HEK293 (cell line): ENCODE results near the gene NKPD1.
A peak's percentile ranks its signal among the peaks of the same experiment; 100 is the strongest.

Experiments used
- GFI1B ChIP-seq: fragments of 450-650 bp; formaldehyde crosslinking; IDR thresholded peaks from 2 replicates; pipeline ENCODE4 v1.5.1; 2016; ENCODE audit warnings: missing biosample characterization, missing genetic modification characterization
- KLF7 ChIP-seq: fragments of 450-650 bp; formaldehyde crosslinking; IDR thresholded peaks from 2 replicates; pipeline ENCODE4 v1.5.1; 2016; ENCODE audit warnings: missing biosample characterization, missing genetic modification characterization, borderline replicate concordance
- KLF8 ChIP-seq: fragments of 450-650 bp; formaldehyde crosslinking; IDR thresholded peaks from 2 replicates; pipeline ENCODE4 v1.5.1; 2016; ENCODE audit warnings: missing biosample characterization, missing genetic modification characterization
- MZF1 ChIP-seq: fragments of 450-650 bp; formaldehyde crosslinking; IDR thresholded peaks from 2 replicates; pipeline ENCODE4 v1.5.1; 2017; ENCODE audit warnings: missing biosample characterization, missing genetic modification characterization, borderline replicate concordance
- PRDM1 ChIP-seq: fragments of 450-650 bp; formaldehyde crosslinking; IDR thresholded peaks from 2 replicates; pipeline ENCODE4; 2016; ENCODE audit warnings: missing biosample characterization, missing genetic modification characterization
- SETDB1 ChIP-seq: IDR thresholded peaks from one replicate; pipeline ENCODE4 v1.6.1; 2017; ENCODE audit warnings: mild to moderate bottlenecking, low read length, moderate library complexity, mixed read lengths; ENCODE audit not compliant: insufficient read length
- TCF7L2 ChIP-seq: IDR thresholded peaks from 2 replicates; pipeline ENCODE4 v1.6.1; 2011; ENCODE audit warnings: low read depth, mild to moderate bottlenecking, inconsistent platforms, low read length, moderate library complexity, borderline replicate concordance
- WT1 ChIP-seq: fragments of 450-650 bp; formaldehyde crosslinking; IDR thresholded peaks from 2 replicates; pipeline ENCODE4 v1.5.1; 2016; ENCODE audit warnings: missing biosample characterization, missing genetic modification characterization
- YY1 ChIP-seq: fragments of 450-650 bp; formaldehyde crosslinking; IDR thresholded peaks from 2 replicates; pipeline ENCODE4 v1.5.1; 2018; ENCODE audit warnings: missing biosample characterization, missing genetic modification characterization
- YY2 ChIP-seq: fragments of 450-650 bp; formaldehyde crosslinking; IDR thresholded peaks from 2 replicates; pipeline ENCODE4 v1.5.1; 2016; ENCODE audit warnings: missing biosample characterization, missing genetic modification characterization
- ZBTB20 ChIP-seq: fragments of 450-650 bp; formaldehyde crosslinking; IDR thresholded peaks from 2 replicates; pipeline ENCODE4 v1.5.1; 2016; ENCODE audit warnings: missing biosample characterization, missing genetic modification characterization
- ZBTB48 ChIP-seq: fragments of 450-650 bp; formaldehyde crosslinking; IDR thresholded peaks from 2 replicates; pipeline ENCODE4 v1.5.1; 2016; ENCODE audit warnings: missing biosample characterization, missing genetic modification characterization
- ZBTB8A ChIP-seq: fragments of 450-650 bp; formaldehyde crosslinking; IDR thresholded peaks from 2 replicates; pipeline ENCODE4 v1.5.1; 2016; ENCODE audit warnings: missing biosample characterization, missing genetic modification characterization
- ZFHX2 ChIP-seq: fragments of 450-650 bp; formaldehyde crosslinking; conservative IDR thresholded peaks from 2 replicates; pipeline ENCODE4 v1.5.1; 2016; ENCODE audit warnings: missing biosample characterization, missing genetic modification characterization
- ZNF2 ChIP-seq: fragments of 450-650 bp; formaldehyde crosslinking; IDR thresholded peaks from 2 replicates; pipeline ENCODE4 v1.5.1; 2016; ENCODE audit warnings: missing biosample characterization, missing genetic modification characterization
- ZNF23 ChIP-seq: fragments of 450-650 bp; formaldehyde crosslinking; IDR thresholded peaks from 2 replicates; pipeline ENCODE4 v1.5.1; 2016; ENCODE audit warnings: missing biosample characterization, missing genetic modification characterization, borderline replicate concordance
- ZNF24 ChIP-seq: fragments of 450-650 bp; formaldehyde crosslinking; IDR thresholded peaks from 2 replicates; pipeline ENCODE4 v1.5.1; 2016; ENCODE audit warnings: missing biosample characterization, missing genetic modification characterization
- ZNF274 ChIP-seq, 2 experiments: fragments of 200-500 bp in 1 of 2; fragments of 450-650 bp in 1 of 2; sonication (Bioruptor generic) in 1 of 2; formaldehyde crosslinking in 1 of 2; IDR thresholded peaks; 2 replicates each; pipeline versions ENCODE4 v1.5.1 to v1.6.1; 2014 to 2016; ENCODE audit warnings: borderline replicate concordance in 1 of 2, inconsistent platforms in 1 of 2, low read length in 1 of 2, missing biosample characterization in 1 of 2, missing genetic modification characterization in 1 of 2
- ZNF311 ChIP-seq: fragments of 450-650 bp; formaldehyde crosslinking; IDR thresholded peaks from 2 replicates; pipeline ENCODE4 v1.5.1; 2017; ENCODE audit warnings: missing biosample characterization, missing genetic modification characterization, borderline replicate concordance
- ZNF354C ChIP-seq: fragments of 450-650 bp; formaldehyde crosslinking; IDR thresholded peaks from 2 replicates; pipeline ENCODE4 v1.5.1; 2016; ENCODE audit warnings: missing biosample characterization, missing genetic modification characterization, low read depth, borderline replicate concordance
- ZNF394 ChIP-seq: fragments of 450-650 bp; formaldehyde crosslinking; IDR thresholded peaks from 2 replicates; pipeline ENCODE4 v1.5.1; 2016; ENCODE audit warnings: missing biosample characterization, missing genetic modification characterization, mild to moderate bottlenecking, moderate library complexity, borderline replicate concordance
- ZNF404 ChIP-seq: fragments of 450-650 bp; formaldehyde crosslinking; IDR thresholded peaks from 2 replicates; pipeline ENCODE4 v1.5.1; 2017; ENCODE audit warnings: missing biosample characterization, missing genetic modification characterization
- ZNF501 ChIP-seq: fragments of 450-650 bp; formaldehyde crosslinking; IDR thresholded peaks from 2 replicates; pipeline ENCODE4 v1.5.1; 2016; ENCODE audit warnings: missing biosample characterization, missing genetic modification characterization
- ZNF521 ChIP-seq: fragments of 450-650 bp; formaldehyde crosslinking; IDR thresholded peaks from 2 replicates; pipeline ENCODE4 v1.5.1; 2017; ENCODE audit warnings: missing biosample characterization, mild to moderate bottlenecking, missing genetic modification characterization
- ZNF548 ChIP-seq: fragments of 450-650 bp; formaldehyde crosslinking; IDR thresholded peaks from 2 replicates; pipeline ENCODE4 v1.5.1; 2016; ENCODE audit warnings: missing biosample characterization, missing genetic modification characterization
- ZNF561 ChIP-seq: fragments of 450-650 bp; IDR thresholded peaks from 2 replicates; pipeline ENCODE4 v1.5.1; 2018; ENCODE audit warnings: missing biosample characterization, missing genetic modification characterization, borderline replicate concordance
- ZNF600 ChIP-seq: fragments of 450-650 bp; formaldehyde crosslinking; IDR thresholded peaks from 2 replicates; pipeline ENCODE4 v1.5.1; 2016; ENCODE audit warnings: missing biosample characterization, missing genetic modification characterization
- ZNF621 ChIP-seq: fragments of 450-650 bp; formaldehyde crosslinking; IDR thresholded peaks from 2 replicates; pipeline ENCODE4 v1.5.1; 2017; ENCODE audit warnings: missing biosample characterization, missing genetic modification characterization
- ZNF629 ChIP-seq: fragments of 450-650 bp; formaldehyde crosslinking; IDR thresholded peaks from 2 replicates; pipeline ENCODE4 v1.5.1; 2017; ENCODE audit warnings: missing biosample characterization, missing genetic modification characterization
- ZNF701 ChIP-seq: fragments of 450-650 bp; formaldehyde crosslinking; IDR thresholded peaks from 2 replicates; pipeline ENCODE4 v1.5.1; 2016; ENCODE audit warnings: missing biosample characterization, missing genetic modification characterization
- ZNF785 ChIP-seq: fragments of 450-650 bp; formaldehyde crosslinking; IDR thresholded peaks from 2 replicates; pipeline ENCODE4 v1.5.1; 2016; ENCODE audit warnings: missing biosample characterization, missing genetic modification characterization
- TF ChIP-seq, protein P1 (sequence below): fragments of 450-650 bp; IDR thresholded peaks from 2 replicates; pipeline ENCODE4 v1.5.1; 2018; ENCODE audit warnings: missing biosample characterization, mild to moderate bottlenecking, missing genetic modification characterization
- TF ChIP-seq, protein P2 (sequence below): fragments of 450-650 bp; formaldehyde crosslinking; IDR thresholded peaks from 2 replicates; pipeline ENCODE4 v1.5.1; 2016; ENCODE audit warnings: missing biosample characterization, missing genetic modification characterization
- TF ChIP-seq, protein P3 (sequence below): fragments of 450-650 bp; formaldehyde crosslinking; IDR thresholded peaks from 2 replicates; pipeline ENCODE4 v1.5.1; 2016; ENCODE audit warnings: missing biosample characterization, missing genetic modification characterization
- TF ChIP-seq, protein P4 (sequence below): fragments of 450-650 bp; formaldehyde crosslinking; IDR thresholded peaks from 2 replicates; pipeline ENCODE4 v1.5.1; 2017; ENCODE audit warnings: missing biosample characterization, missing genetic modification characterization

Gene NKPD1

DNA sequence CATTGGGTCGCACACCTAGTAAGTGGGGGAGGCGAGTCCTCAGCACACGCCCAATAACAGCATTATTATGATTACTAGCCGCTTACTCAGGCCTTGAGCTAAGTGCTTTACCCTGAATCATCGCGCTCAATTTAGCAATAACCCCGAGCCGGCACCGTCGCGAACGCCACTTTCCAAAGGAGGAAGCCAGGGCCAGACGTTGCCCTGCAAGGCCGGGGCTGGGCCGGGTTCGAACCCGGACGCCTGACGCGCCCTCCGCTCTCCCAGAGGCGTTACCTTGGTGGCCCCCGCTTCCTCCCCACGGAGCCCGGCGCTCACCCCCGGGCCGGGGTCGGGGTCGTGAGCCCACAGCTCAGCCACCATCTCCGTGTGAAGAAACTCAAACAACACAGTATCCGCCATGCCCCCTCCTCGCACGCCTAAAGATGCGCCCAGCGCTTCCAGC, 17.1 kb upstream of the NKPD1 start, which contains the start of gene TRAPPC6A (continued):
- TF ChIP-seq KLF8 (tag by site-specific recombination) (peak; percentile 44; the same call in 1 of the 2 replicates), ZNF404 (tag by site-specific recombination) (no peak), ZNF621 (no peak), YY2 (tag by site-specific recombination) (peak; percentile 94), ZBTB48 (tag by site-specific recombination) (no peak), ZNF548 (tag by site-specific recombination) (no peak), ZNF394 (tag by site-specific recombination) (peak; percentile 13; the same call in 1 of the 2 replicates), ZNF274 (IDR thresholded peaks at IDR 0.05; ENCODE audit: low read length) (no peak), ZNF274 (tag by site-specific recombination; IDR thresholded peaks at IDR 0.05; ENCODE audit: borderline replicate concordance) (no peak), ZNF501 (tag by site-specific recombination) (no peak), ZNF629 (0 out of 2 replicates have a peak, but pooled peaks have one; percentile 52), TCF7L2 (no peak), ZNF2 (tag by site-specific recombination) (peak; percentile 20; the same call in 1 of the 2 replicates), ZNF561 (tag by site-specific recombination) (0 out of 2 replicates have a peak, but pooled peaks have one; percentile 48), ZNF23 (tag by site-specific recombination) (no peak), ZNF521 (tag by site-specific recombination) (no peak), PRDM1 (tag by site-specific recombination) (0 out of 2 replicates have a peak, but pooled peaks have one; percentile 6), ZNF785 (tag by site-specific recombination) (no peak), ZNF24 (tag by site-specific recombination) (peak; percentile 61; the same call in 1 of the 2 replicates), ZNF701 (tag by site-specific recombination) (no peak), ZNF600 (tag by site-specific recombination) (peak; percentile 69), KLF7 (0 out of 2 replicates have a peak, but pooled peaks have one; percentile 42), WT1 (tag by site-specific recombination) (no peak), SETDB1 (no peak), ZNF354C (tag by site-specific recombination) (no peak), GFI1B (tag by site-specific recombination) (no peak), ZBTB8A (0 out of 2 replicates have a peak, but pooled peaks have one; percentile 42), MZF1 (tag by site-specific recombination) (no peak), YY1 (peak; percentile 64; the same call in 1 of the 2 replicates), ZBTB20 (peak; percentile 83), ZFHX2 (no peak), ZNF311 (tag by site-specific recombination) (no peak)
- TF ChIP-seq, protein P1, sequence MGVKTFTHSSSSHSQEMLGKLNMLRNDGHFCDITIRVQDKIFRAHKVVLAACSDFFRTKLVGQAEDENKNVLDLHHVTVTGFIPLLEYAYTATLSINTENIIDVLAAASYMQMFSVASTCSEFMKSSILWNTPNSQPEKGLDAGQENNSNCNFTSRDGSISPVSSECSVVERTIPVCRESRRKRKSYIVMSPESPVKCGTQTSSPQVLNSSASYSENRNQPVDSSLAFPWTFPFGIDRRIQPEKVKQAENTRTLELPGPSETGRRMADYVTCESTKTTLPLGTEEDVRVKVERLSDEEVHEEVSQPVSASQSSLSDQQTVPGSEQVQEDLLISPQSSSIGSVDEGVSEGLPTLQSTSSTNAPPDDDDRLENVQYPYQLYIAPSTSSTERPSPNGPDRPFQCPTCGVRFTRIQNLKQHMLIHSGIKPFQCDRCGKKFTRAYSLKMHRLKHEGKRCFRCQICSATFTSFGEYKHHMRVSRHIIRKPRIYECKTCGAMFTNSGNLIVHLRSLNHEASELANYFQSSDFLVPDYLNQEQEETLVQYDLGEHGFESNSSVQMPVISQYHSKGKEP (tag by site-specific recombination), result no peak
- TF ChIP-seq, protein P2, sequence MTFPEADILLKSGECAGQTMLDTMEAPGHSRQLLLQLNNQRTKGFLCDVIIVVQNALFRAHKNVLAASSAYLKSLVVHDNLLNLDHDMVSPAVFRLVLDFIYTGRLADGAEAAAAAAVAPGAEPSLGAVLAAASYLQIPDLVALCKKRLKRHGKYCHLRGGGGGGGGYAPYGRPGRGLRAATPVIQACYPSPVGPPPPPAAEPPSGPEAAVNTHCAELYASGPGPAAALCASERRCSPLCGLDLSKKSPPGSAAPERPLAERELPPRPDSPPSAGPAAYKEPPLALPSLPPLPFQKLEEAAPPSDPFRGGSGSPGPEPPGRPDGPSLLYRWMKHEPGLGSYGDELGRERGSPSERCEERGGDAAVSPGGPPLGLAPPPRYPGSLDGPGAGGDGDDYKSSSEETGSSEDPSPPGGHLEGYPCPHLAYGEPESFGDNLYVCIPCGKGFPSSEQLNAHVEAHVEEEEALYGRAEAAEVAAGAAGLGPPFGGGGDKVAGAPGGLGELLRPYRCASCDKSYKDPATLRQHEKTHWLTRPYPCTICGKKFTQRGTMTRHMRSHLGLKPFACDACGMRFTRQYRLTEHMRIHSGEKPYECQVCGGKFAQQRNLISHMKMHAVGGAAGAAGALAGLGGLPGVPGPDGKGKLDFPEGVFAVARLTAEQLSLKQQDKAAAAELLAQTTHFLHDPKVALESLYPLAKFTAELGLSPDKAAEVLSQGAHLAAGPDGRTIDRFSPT (tag by site-specific recombination), result no peak
- TF ChIP-seq, protein P3, sequence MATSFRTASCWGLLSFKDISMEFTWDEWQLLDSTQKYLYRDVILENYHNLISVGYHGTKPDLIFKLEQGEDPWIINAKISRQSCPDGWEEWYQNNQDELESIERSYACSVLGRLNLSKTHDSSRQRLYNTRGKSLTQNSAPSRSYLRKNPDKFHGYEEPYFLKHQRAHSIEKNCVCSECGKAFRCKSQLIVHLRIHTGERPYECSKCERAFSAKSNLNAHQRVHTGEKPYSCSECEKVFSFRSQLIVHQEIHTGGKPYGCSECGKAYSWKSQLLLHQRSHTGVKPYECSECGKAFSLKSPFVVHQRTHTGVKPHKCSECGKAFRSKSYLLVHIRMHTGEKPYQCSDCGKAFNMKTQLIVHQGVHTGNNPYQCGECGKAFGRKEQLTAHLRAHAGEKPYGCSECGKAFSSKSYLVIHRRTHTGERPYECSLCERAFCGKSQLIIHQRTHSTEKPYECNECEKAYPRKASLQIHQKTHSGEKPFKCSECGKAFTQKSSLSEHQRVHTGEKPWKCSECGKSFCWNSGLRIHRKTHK (tag by site-specific recombination), result no peak
- TF ChIP-seq, protein P4, sequence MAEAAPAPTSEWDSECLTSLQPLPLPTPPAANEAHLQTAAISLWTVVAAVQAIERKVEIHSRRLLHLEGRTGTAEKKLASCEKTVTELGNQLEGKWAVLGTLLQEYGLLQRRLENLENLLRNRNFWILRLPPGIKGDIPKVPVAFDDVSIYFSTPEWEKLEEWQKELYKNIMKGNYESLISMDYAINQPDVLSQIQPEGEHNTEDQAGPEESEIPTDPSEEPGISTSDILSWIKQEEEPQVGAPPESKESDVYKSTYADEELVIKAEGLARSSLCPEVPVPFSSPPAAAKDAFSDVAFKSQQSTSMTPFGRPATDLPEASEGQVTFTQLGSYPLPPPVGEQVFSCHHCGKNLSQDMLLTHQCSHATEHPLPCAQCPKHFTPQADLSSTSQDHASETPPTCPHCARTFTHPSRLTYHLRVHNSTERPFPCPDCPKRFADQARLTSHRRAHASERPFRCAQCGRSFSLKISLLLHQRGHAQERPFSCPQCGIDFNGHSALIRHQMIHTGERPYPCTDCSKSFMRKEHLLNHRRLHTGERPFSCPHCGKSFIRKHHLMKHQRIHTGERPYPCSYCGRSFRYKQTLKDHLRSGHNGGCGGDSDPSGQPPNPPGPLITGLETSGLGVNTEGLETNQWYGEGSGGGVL (tag by site-specific recombination), result 0 out of 2 replicates have a peak, but pooled peaks have one; percentile 18
